GM12873 (cell line): Measurements from ENCODE around the gene NPAS3.

Experiments used
- CTCF ChIP-seq: IDR thresholded peaks from 2 replicates; pipeline ENCODE4 v1.5.1; 2012; ENCODE audit warnings: low read depth, mild to moderate bottlenecking, moderate library complexity, low read length, control low read depth; ENCODE audit not compliant: insufficient read depth; ENCODE audit errors: missing control alignments

The NPAS3 gene

GRCh38 chr14:33794791-33795305 lies 856.2 kb downstream of the NPAS3 start:
- no peak for TF ChIP-seq CTCF

- TF ChIP-seq CTCF, result no peak
These were observed 857.7 kb downstream of the NPAS3 start for GRCh38 chr14:33796356-33796755.

GRCh38 chr14:33799705-33800570 lies 861.3 kb downstream of the NPAS3 start:
- no peak for TF ChIP-seq CTCF

GRCh38 chr14:33800735-33801163 lies 862.1 kb downstream of the NPAS3 start:
- TF ChIP-seq CTCF, result no peak

GRCh38 chr14:33802737-33803136 lies 864.1 kb downstream of the NPAS3 start:
- no peak for TF ChIP-seq CTCF

GRCh38 chr14:33805593-33805992 lies 866.9 kb downstream of the NPAS3 start:
- TF ChIP-seq CTCF, result no peak

- no peak for TF ChIP-seq CTCF
These were observed 868.2 kb downstream of the NPAS3 start for GRCh38 chr14:33806905-33807304.
